K562 (cell line): ENCODE measurements around the gene MYCBPAP.

Experiments used
- CTBP1 ChIP-seq: fragments of 450-650 bp; IDR thresholded peaks from 2 replicates; pipeline ENCODE4 v1.6.1; 2016; ENCODE audit warnings: borderline replicate concordance
- IRF2 ChIP-seq: sonication (generic); formaldehyde crosslinking; IDR thresholded peaks from 2 replicates; pipeline ENCODE4 v1.8.1; 2022; ENCODE audit warnings: mild to moderate bottlenecking, missing genetic modification reagents
- MCM2 ChIP-seq: fragments of 450-650 bp; IDR thresholded peaks from 2 replicates; pipeline ENCODE4 v1.6.1; 2017; ENCODE audit warnings: low read depth, mild to moderate bottlenecking
- NFYB ChIP-seq: IDR thresholded peaks from 2 replicates; pipeline ENCODE4 v1.6.1; 2011; ENCODE audit warnings: mild to moderate bottlenecking, moderate library complexity; ENCODE audit not compliant: insufficient read length; ENCODE audit errors: extremely low read depth
- SMC3 ChIP-seq: conservative IDR thresholded peaks from 2 replicates; pipeline ENCODE4 v1.6.1; 2011; ENCODE audit warnings: low read depth, low read length, improper control_type of control experiment; ENCODE audit not compliant: insufficient read depth
- ZNF644 ChIP-seq: fragments of 200-800 bp; sonication (Bioruptor generic); IDR thresholded peaks from 2 replicates; pipeline ENCODE4 v1.6.1; 2016; ENCODE audit warnings: low read depth, missing genetic modification characterization, missing compliant biosample characterization
- TF ChIP-seq, protein P1 (sequence below): sonication (generic); formaldehyde crosslinking; IDR thresholded peaks from 2 replicates; pipeline ENCODE4 v1.8.0; 2023; ENCODE audit warnings: missing genetic modification reagents, mild to moderate bottlenecking, borderline replicate concordance
- TF ChIP-seq, protein P2 (sequence below), 3 experiments: IDR thresholded peaks in 2 of 3; conservative IDR thresholded peaks in 1 of 3; 2 replicates each; pipeline ENCODE4 v1.5.1; 2011 to 2012; ENCODE audit warnings: low read length in 3 of 3, mild to moderate bottlenecking in 3 of 3, control low read depth in 2 of 3, improper control_type of control experiment in 1 of 3, inconsistent platforms in 1 of 3, low read depth in 1 of 3, mixed read lengths in 1 of 3, moderate library complexity in 1 of 3; ENCODE audit not compliant: insufficient read depth in 2 of 3
- TF ChIP-seq, protein P3 (sequence below): sonication (generic); formaldehyde crosslinking; IDR thresholded peaks from 2 replicates; pipeline ENCODE4 v1.9.0; 2022; ENCODE audit warnings: mild to moderate bottlenecking, missing genetic modification reagents

DNA sequence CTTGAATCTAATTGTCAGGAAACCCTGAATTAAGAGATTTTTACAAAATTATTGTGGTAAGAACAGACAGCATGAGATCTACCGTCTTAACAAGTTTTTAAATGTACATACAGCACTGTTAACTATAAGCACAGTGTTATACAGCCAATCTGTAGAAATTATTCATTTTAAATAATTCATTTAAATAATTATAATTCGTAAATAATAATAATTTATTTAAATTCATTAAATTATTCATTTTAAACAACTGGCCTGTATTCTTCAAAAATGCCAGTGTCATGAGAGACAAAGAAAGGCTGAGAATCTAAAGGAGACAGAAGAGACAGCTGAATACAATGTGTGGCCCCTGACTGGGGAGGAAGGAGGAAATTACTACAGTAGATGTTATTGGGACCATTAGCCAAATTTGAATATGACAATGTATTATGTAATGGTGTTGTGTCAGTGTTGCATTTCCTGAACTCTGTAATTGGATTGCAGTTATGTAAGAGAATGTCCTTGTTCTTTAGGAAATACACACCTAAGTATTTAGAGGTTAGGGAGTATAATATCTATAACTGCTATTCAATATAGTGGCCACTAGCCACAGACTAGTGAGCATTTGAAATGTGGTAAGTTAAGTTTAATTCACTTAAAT lies 27.3 kb upstream of the MYCBPAP start:
- no peak for TF ChIP-seq NFYB
- no peak for TF ChIP-seq SMC3
- TF ChIP-seq, protein P1, sequence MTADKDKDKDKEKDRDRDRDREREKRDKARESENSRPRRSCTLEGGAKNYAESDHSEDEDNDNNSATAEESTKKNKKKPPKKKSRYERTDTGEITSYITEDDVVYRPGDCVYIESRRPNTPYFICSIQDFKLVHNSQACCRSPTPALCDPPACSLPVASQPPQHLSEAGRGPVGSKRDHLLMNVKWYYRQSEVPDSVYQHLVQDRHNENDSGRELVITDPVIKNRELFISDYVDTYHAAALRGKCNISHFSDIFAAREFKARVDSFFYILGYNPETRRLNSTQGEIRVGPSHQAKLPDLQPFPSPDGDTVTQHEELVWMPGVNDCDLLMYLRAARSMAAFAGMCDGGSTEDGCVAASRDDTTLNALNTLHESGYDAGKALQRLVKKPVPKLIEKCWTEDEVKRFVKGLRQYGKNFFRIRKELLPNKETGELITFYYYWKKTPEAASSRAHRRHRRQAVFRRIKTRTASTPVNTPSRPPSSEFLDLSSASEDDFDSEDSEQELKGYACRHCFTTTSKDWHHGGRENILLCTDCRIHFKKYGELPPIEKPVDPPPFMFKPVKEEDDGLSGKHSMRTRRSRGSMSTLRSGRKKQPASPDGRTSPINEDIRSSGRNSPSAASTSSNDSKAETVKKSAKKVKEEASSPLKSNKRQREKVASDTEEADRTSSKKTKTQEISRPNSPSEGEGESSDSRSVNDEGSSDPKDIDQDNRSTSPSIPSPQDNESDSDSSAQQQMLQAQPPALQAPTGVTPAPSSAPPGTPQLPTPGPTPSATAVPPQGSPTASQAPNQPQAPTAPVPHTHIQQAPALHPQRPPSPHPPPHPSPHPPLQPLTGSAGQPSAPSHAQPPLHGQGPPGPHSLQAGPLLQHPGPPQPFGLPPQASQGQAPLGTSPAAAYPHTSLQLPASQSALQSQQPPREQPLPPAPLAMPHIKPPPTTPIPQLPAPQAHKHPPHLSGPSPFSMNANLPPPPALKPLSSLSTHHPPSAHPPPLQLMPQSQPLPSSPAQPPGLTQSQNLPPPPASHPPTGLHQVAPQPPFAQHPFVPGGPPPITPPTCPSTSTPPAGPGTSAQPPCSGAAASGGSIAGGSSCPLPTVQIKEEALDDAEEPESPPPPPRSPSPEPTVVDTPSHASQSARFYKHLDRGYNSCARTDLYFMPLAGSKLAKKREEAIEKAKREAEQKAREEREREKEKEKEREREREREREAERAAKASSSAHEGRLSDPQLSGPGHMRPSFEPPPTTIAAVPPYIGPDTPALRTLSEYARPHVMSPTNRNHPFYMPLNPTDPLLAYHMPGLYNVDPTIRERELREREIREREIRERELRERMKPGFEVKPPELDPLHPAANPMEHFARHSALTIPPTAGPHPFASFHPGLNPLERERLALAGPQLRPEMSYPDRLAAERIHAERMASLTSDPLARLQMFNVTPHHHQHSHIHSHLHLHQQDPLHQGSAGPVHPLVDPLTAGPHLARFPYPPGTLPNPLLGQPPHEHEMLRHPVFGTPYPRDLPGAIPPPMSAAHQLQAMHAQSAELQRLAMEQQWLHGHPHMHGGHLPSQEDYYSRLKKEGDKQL (CRISPR knock-in tag), result no peak
- no peak for TF ChIP-seq ZNF644
- TF ChIP-seq IRF2 (CRISPR knock-in tag), result no peak
- TF ChIP-seq, protein P2, sequence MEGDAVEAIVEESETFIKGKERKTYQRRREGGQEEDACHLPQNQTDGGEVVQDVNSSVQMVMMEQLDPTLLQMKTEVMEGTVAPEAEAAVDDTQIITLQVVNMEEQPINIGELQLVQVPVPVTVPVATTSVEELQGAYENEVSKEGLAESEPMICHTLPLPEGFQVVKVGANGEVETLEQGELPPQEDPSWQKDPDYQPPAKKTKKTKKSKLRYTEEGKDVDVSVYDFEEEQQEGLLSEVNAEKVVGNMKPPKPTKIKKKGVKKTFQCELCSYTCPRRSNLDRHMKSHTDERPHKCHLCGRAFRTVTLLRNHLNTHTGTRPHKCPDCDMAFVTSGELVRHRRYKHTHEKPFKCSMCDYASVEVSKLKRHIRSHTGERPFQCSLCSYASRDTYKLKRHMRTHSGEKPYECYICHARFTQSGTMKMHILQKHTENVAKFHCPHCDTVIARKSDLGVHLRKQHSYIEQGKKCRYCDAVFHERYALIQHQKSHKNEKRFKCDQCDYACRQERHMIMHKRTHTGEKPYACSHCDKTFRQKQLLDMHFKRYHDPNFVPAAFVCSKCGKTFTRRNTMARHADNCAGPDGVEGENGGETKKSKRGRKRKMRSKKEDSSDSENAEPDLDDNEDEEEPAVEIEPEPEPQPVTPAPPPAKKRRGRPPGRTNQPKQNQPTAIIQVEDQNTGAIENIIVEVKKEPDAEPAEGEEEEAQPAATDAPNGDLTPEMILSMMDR (IDR thresholded peaks at IDR 0.05 in 2 of 3, conservative IDR thresholded peaks at IDR 0.05 in 1 of 3; ENCODE audit: insufficient read depth in 2 of 3, low read depth in 1 of 3, low read length in 3 of 3), result no peak
- TF ChIP-seq, protein P3, sequence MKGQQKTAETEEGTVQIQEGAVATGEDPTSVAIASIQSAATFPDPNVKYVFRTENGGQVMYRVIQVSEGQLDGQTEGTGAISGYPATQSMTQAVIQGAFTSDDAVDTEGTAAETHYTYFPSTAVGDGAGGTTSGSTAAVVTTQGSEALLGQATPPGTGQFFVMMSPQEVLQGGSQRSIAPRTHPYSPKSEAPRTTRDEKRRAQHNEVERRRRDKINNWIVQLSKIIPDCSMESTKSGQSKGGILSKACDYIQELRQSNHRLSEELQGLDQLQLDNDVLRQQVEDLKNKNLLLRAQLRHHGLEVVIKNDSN, result no peak
- TF ChIP-seq CTBP1, result no peak
- TF ChIP-seq MCM2, result no peak
